NCI-H82 treated with DMSO at 0.1 percent for 48 hours (cell line): ENCODE results near the gene RAB36.

ENCODE experiments used
- DNase-seq: peaks from one replicate; lab custom pipeline; 2025; ENCODE audit not compliant: unreplicated experiment; lab: John Stamatoyannopoulos, UW

RAB36 gene

DNA sequence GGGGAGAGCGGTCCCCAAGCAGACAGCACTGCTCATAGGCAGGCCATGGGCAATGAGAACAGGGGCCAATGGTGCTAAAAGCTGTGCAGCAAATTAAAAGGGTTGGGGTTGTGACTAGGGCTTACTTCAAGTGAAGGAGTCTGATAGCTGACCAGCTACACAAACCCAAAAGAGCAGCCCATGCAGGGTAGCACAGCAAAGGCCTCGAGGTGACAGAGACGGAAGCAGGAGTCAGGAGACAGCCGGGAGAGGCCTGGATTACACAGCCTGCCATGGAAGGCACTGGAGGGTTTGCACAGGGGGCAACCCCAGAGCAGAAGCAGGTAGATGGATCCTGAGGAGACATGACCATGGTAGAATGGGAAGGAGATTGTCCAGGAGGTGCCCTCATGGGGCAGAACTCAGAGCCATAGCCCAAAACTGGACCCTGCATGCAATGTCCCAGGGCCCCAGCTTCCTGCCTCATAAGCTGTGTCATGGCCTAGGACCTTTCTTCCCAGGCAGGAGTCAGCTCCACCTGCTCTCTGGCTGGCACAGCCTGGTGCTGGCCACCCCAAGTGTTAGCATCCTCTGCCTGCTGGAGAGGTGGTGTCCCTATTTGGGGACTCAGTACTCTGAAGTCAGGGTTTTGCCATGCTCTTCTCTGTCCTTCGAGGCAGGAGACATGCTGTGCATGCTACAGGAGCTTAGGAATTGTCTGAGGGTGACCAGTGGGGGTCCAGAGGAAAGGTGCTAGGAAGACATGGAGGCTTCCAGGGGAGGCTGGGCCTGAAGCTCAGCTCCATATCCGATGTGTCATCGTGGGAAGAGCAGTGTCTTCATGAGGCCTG is 36.8 kb upstream of the RAB36 start:
- DNase-seq, result no peak

GRCh38 chr22:23109079-23109347 is 36.3 kb upstream of the RAB36 start:
- no peak for DNase-seq

DNA sequence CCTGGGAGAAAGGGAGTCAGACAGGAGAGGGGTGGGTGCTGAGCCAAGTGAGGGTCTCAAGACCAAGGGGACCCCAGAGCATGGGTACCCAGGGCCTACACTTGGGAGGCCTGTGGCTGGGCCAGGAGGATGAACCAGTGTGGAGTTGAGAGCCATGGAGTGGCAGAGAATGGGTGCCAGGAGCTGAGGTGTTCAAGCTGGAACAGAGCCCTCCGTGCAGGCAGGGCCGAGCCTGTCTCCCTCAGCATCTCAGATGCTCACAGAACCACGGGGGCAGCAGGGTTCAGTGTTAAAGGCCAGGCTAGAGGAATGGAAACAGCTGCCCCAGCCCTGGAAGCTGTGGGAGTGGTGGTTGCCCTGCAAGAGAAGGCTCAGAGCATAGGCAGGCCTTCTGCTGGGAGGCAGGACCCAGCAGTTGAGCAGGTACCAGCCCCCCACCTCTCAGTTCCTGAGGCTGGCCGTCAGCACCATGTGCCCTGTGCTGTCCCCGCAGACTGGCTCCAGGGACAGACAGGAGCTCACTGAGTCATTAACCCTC is 35.8 kb upstream of the RAB36 start:
- no peak for DNase-seq

- no peak for DNase-seq
These were observed 34.9 kb upstream of the RAB36 start for GRCh38 chr22:23110190-23110921.

- no peak for DNase-seq
These were observed 34.3 kb upstream of the RAB36 start for GRCh38 chr22:23110922-23111527.

- DNase-seq, result no peak
These were observed 32.7 kb upstream of the RAB36 start for GRCh38 chr22:23112472-23113012.

DNA sequence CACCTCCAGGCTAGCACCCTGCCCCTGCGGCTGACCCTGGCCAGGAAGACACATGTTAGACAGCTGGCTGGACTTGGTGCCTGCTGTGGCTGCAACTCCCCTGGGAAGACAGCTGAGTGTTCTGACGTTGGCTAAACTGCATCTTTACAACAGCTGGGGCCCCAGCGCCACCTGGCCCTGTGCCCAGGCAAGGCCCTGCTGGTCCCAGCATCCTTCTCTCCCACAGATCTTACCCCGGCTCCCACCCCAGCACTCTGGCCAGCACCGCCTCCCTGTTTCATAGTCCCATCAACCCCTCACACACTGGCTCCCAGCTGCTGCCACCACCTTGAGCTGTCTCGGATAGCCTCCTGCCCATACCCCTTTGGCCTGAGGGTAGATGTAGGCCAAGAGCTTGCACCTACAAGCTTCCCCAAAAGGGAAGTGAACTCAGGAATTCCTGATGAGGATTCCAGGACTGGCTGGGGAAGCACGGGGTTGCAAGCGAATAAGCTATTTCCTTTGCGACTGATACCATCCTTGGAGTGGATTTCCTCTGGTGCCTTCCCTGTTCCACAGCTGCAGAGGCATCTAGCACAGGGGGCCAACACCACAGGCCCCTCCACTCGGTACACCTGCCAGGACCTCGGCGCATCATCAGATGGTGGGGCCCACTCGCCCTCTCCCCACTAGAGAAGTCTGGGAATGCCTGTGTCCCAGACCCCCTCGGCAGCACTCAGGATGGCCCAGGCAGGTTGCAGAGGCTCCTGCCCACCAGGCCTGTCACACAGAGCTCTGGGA is 32.0 kb upstream of the RAB36 start:
- DNase-seq, result peak; percentile 12

GRCh38 chr22:23113847-23114720 is 31.2 kb upstream of the RAB36 start:
- DNase-seq, result no peak

DNA sequence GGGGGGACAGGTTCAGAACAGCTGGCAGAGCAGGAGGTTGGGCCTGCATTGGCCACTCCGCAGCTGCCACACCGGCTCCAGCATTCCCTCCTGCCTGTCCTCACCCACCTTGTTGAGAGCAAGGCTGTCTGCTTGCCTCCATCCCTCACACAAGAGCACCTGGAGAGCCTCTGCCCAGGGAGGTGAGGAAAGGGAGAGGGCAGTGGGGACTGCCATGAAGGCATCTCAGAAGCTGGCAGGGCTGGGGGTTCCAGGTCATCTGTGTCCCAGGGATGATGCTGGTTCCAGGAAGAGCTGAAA is 30.6 kb upstream of the RAB36 start:
- no peak for DNase-seq

DNA sequence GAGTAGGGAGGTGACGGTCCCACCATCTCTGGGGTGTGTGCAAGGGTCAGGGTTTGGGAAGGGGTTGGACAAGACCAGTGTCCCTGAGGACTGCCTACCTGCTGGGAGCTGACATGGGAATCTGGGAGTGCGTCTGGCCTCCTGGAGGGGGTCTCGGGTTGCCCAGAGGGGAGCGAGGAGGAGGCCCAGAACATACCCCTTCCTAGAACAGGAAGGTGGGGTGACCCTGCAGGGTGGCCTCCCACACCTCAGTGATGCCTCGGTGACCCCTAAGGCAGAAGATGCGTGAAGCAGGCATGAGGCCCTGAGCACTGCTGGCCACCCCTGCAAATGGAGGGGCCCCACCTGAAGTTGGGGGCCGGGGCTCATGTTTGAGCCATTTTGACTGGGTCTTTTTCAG is 29.9 kb upstream of the RAB36 start:
- DNase-seq, result no peak

- no peak for DNase-seq
These were observed 29.3 kb upstream of the RAB36 start for GRCh38 chr22:23115825-23116494.

- no peak for DNase-seq
These were observed 28.6 kb upstream of the RAB36 start for GRCh38 chr22:23116506-23117263.

- no peak for DNase-seq
These were observed 28.0 kb upstream of the RAB36 start for GRCh38 chr22:23117275-23117674.

GRCh38 chr22:23117891-23118646 is 27.2 kb upstream of the RAB36 start:
- no peak for DNase-seq

DNA sequence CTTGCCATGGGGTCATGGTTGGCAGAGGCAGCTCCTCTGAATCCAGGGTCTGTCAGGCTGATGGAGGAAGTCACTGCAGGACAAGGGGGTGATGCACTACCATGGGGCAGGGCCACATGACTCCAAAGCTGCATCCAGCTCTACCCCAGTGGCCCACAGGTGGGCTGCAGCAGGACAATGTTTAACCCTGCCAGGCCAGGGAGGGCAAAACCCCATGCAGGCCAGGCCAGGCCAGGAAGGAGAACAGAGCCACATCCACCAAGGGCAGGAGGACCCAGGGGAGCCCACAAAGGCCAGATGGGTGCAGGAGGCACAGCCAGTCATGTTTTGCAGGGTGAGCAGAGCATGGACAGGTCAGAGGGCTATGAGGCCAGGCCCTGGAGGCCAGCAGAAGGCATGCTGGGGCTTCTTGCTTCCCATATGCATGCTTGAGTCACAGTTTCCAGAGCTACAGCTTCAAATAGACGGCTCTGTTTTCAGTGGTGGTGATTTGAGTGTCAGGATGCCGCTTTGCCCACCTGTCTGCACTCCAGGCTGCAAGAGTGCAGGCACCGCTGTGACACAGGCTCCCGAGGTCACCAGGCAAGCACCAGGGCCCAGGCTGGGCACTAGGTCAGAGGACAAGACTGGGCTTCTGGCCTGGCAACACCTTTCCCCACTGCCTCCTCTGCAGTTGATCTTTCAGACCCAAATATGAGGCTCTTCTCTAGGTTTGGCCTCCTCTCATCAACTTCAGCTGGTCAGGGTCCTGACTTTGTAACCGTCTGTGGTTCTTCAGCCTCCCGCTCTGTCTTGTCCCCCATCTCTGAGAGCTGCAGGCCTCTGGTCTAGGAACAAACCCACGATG is 26.4 kb upstream of the RAB36 start:
- no peak for DNase-seq

DNA sequence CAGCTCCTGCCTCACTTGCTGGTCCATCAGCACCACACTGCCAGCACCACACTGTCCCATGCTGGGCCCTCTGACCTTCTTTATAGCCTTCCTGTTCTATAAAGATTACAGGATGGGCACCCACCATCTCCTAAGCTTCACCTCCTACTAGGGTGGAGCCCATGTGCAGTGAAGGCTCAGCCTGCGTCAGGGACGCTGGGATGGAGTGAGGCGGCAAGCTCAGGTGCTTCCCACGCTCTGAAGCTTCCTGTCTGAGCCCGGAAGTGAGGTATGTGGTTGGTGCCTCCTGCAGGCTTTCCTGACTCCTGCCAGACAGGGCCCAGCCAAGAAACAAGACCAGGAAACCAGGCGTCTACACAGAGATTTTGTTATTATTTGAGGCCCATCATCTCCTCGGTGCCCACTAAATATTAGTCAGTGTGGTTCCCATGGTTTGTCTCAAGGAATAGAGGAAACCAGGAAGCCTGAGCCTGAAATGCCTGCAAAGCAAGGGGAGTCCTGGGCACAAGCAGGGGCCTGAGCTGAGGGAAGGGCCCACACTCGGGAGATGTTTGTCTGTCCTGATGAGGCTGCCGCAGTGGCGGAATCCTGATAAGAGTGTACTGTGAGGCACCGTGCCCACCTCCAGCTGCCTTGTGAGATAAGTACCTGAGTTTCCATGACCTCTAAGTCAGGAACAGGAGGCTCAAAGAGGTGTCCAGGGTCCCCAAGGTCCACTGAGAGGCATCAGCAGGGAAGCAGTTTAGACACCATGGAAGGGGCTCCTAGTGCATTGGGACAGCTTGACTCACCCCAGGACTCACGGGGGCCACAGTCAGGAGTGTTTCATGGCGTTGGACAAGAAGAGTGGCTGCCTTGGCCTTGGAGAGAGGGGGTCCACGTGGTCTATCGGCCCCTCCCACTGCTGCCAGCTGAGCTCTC is 25.5 kb upstream of the RAB36 start:
- DNase-seq, result no peak
